H7 (cell line): ENCODE results near the gene FHDC1. TPM values are rescaled to one million over a fixed set of nuclear protein-coding genes. Genes with fewer than 3 reads are reported as not detected.
"Not testable (repeated sequence)": the region's sequence is repeated elsewhere in the genome, so short reads cannot be mapped to it uniquely, and the experiment has no call there.

Source experiments
- DNase-seq: peaks from one replicate; pipeline ENCODE4 v3.0.0; 2012
- H3K27me3 ChIP-seq: 2 replicates; pipeline ENCODE4 v1.6.0; 2011; ENCODE audit warnings: mild to moderate bottlenecking, low read length; ENCODE audit not compliant: control insufficient read depth, insufficient read depth
- H3K36me3 ChIP-seq: replicated peaks from 2 replicates; pipeline ENCODE4 v1.5.1; 2011; ENCODE audit warnings: low read length; ENCODE audit not compliant: control insufficient read depth, insufficient read depth
- H3K4me3 ChIP-seq: 2 replicates; pipeline ENCODE4 v1.5.1; 2011; ENCODE audit warnings: low read depth, mild to moderate bottlenecking, control low read depth, low read length, moderate library complexity; ENCODE audit not compliant: insufficient read depth
- total RNA-seq: library from RNA; depleted of rRNA; stranded (reverse); fragments of >200 nt; shearing (Covaris generic); gene quantifications from 2 replicates; pipeline ENCODE4 v1.2.3, GENCODE V29; 2014; rRNA removed

The FHDC1 gene
- 4.6 and 4.9 TPM in 2 replicates for total RNA-seq

DNA sequence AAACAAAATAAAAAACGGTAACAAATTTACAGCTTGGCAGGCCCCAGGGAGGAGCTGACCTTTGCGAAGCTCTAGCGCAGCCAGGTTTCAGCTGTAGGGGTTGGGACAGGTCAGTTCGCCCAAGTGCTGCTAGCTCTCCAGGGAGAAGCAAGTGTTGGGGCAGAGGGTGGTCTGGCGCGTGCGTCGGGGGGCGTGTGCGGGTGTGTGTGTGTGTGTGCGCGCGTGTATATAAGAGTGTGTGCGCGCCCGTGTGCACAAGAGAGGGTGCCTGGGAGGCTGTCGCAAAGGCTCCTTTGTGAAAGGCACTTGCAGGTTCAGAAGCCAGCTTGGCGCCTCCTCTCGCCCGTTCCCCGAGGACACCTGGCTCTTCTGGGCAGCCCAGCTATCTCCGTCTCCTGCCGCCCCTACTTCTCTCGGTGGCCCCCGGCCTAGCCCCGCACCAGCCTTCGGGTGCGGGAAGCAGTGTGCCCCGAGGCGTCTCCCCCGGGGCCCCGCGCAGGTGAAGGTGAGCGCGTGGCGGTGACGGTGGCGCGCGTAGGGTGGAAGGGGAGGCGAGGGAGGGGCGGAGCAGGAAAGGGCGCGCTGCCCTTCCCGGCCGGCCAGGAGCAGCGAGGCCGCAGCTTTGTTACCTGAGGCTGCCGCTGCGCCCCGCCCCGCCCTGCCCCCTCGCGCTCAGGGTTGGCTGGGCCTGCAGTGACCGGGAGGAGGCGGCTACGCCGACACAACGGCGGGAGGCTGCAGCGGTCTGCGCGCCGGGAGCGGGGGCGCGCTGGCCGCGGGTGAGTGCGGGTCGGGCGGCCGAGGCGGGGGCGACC, at the start of gene FHDC1:
TSS of gene FHDC1 (plus strand) at position 693 of the 815 bp plus-strand sequence. CDS start 6,735 bp downstream, outside the sequence.
- Histone ChIP-seq H3K36me3 (no peaks in the 10 kb centered on the region), H3K27me3 (peaks cover 12% of the 10 kb centered on the region), H3K4me3 (peak within 1 kb of the TSS; percentile 96)
- peak; percentile 96 for DNase-seq

GRCh38 chr4:152887981-152888380, 48.1 kb upstream of the FHDC1 start:
- H3K27me3 ChIP-seq = no peaks in the 10 kb centered on the region
- H3K36me3 ChIP-seq = no peaks in the 10 kb centered on the region; the same call in 1 of the 2 replicates
- DNase-seq = no peak
- no peak overlapping the region for H3K4me3 ChIP-seq

GRCh38 chr4:152892974-152893373, 43.1 kb upstream of the FHDC1 start:
- H3K36me3 ChIP-seq = no peaks in the 10 kb centered on the region; the same call in 1 of the 2 replicates
- H3K4me3 ChIP-seq = no peak overlapping the region
- no peaks in the 10 kb centered on the region for H3K27me3 ChIP-seq
- no peak for DNase-seq

DNA sequence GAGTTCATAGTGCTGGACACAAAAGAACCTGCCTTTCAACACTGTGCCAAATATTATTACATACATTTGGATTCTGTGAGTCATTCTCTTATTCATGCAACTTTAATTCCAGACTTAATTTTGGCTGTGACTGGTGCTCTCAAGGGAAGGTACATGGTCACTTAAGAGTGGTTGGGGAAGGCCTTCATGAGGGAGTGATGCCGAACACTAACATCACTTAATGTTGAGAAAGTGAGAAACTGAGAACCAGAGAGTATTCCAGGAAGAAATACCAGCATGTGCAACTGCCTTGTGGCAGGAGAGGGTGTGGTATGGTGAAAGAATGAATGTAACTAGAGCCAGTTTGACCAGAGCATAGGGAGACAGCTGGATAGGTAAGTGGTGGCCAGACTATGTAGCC, 41.5 kb upstream of the FHDC1 start:
- DNase-seq = no peak
- Histone ChIP-seq H3K36me3 (no peaks in the 10 kb centered on the region), H3K4me3 (no peak overlapping the region), H3K27me3 (no peaks in the 10 kb centered on the region)

- Histone ChIP-seq H3K27me3 (no peaks in the 10 kb centered on the region), H3K4me3 (no peak overlapping the region), H3K36me3 (no peaks in the 10 kb centered on the region)
- DNase-seq = no peak
Measured at GRCh38 chr4:152896811-152897210, 39.3 kb upstream of the FHDC1 start.

DNA sequence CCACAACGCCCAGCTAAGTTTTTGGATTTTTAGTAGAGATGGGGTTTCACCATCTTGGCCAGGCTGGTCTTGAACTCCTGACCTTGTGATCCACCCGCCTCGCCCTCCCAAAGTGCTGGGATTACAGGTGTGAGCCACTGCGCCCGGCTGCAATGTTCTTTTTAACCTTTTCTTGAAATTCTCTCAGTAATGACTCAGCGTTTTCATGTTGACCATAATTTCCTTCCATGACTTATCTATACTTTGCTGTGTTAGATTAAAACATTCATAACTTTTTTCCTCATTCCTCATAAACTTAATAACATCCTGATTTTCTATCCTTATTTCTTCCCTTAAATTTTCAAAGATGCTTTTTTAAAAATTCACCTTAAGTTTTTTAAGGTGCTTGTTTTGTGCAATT, 38.0 kb upstream of the FHDC1 start:
- DNase-seq, H3K4me3 ChIP-seq, H3K36me3 ChIP-seq, H3K27me3 ChIP-seq: not testable (repeated sequence)

DNA sequence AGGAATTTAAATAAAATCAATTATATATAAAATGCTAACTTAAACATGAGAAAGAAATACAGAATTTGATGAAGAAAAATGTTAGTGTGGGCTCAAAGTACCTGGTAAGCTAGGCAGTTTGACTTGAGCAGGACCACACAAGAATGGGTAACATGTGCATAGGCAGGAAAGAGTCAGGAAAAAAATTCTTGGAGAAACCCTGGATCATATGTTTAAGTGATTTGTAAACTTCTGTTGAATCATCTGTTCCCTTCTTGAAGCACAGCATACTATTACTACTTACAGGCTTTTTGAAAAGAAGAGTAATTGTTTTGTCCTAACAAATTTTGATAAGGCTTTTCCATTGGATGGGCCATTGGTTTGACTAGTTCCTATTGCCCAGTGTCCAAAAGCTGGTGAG, 37.5 kb upstream of the FHDC1 start:
- Histone ChIP-seq H3K27me3 (no peaks in the 10 kb centered on the region), H3K4me3 (no peak overlapping the region), H3K36me3 (no peaks in the 10 kb centered on the region)
- no peak for DNase-seq

DNA sequence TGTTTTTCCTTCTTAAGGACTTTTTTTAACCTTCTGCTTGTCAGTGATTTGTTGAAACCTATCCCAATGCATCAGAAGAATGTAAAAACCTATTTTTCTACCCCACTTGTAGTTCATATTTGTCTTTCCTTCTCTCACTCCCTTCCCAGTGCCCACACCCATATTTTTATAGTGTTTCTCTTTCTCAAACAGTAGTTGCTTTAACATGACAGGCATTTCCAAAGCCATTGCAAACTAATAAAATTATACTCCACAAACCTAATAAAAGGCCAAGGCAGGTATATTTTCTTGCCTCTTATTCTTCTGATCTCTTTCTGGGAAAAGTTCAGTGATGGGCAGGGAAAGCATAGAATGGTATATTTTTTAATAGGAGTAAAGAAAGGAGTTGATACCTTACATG, 35.7 kb upstream of the FHDC1 start:
- no peak for DNase-seq
- H3K27me3 ChIP-seq = no peaks in the 10 kb centered on the region
- no peaks in the 10 kb centered on the region for H3K36me3 ChIP-seq
- no peak overlapping the region for H3K4me3 ChIP-seq

DNA sequence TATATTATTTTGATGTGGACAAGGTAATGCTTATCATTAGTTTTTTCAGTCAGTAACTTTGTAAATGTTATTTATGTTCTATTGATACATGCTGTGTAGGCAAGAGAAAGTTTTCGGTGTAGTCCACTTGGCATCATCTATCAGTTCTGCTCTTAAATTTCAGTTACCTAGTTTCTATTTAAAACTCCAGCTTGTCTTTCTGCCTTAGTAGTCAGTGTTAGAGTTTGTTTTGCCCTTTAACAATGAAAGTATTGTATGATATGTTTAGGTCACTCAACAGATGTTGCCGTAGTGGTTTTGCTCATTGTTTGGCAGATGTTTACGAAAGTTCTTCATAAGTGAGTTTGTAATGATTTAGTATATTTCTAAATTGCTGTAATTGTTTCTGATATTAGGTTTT, 34.9 kb upstream of the FHDC1 start:
- Histone ChIP-seq H3K27me3 (no peaks in the 10 kb centered on the region), H3K36me3 (no peaks in the 10 kb centered on the region), H3K4me3 (no peak overlapping the region)
- no peak for DNase-seq

- Histone ChIP-seq H3K27me3 (no peaks in the 10 kb centered on the region), H3K36me3 (no peaks in the 10 kb centered on the region), H3K4me3 (no peak overlapping the region)
- no peak for DNase-seq
Measured at GRCh38 chr4:152903658-152904057, 32.5 kb upstream of the FHDC1 start.

DNA sequence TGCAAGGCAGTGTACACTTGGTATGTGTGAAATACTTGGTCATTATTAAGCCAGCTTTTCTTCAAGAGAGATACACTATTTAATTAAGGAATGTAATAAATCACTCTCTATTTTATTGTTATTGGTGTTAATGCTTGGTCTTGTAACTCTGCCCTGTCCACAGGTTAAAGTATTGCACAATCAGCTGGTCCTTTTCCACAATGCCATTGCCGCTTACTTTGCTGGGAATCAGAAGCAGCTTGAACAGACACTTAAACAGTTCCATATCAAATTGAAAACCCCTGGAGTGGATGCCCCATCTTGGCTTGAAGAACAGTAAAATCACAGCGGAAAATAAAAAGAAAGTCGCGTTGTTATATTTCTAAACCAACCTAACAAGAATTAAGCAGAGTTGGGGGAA, 26.2 kb upstream of the FHDC1 start:
- Histone ChIP-seq H3K27me3 (no peaks in the 10 kb centered on the region), H3K36me3 (no peaks in the 10 kb centered on the region), H3K4me3 (no peak overlapping the region)
- no peak for DNase-seq

DNA sequence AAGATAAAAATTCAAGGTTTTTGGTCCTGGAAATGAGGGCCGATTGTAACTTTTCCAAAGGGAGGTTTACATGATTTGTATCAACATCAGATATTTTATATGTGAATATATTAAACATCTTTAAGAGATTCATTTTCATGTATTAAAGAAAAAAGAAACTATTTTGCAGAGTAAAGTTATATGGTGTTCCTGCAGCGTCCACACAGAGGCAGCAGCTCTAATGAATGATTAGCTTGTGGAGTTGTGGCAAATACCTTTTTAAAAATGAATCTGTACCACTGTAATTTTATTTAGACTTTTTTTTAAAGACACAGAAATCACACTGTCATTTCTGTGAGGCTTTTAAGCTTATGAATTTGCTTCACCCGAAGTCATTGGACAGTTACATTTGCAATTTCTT, 25.6 kb upstream of the FHDC1 start:
- Histone ChIP-seq H3K4me3 (no peak overlapping the region), H3K27me3 (no peaks in the 10 kb centered on the region), H3K36me3 (no peaks in the 10 kb centered on the region)
- no peak for DNase-seq

DNA sequence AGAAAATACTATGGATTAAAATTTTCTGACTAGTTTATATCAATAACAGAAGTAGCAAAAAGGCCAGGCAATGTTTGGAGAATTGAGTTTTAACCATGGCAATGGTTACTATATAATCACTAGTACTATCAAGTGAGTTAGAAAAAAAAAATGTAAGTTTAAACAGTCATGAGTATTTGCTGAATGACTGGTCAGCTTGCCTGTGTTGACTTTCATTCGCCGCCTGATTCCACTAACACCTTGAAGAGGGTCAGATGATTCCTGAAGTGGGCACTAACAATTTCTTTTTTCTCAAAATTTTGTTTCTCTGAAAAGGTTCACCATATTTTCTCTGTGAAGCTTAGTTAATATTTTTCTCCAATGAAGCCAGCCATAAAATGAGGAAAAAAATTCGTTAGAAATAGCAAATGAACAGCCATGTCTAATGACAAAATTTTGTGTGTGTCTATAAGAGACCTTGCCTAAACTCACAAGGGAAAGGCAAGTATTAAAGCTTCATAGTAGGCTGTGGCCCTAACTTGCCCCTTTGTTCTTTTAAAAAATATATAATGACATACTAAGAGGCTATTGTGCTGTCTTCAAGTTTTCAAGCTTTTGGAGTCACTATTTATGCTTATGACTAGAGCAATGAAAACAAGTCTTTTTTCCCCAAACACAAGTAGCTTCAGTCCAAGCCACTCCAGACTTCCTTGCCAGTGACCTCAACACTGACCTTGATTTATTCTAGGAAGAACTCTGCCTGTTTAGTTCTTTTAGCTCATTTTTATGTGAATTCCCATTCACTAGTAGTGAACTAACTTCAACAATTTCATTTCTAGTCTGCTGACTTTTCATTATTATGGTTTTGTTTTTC, 18.4 kb upstream of the FHDC1 start:
- H3K27me3 ChIP-seq = no peaks in the 10 kb centered on the region
- H3K36me3 ChIP-seq = no peaks in the 10 kb centered on the region

DNA sequence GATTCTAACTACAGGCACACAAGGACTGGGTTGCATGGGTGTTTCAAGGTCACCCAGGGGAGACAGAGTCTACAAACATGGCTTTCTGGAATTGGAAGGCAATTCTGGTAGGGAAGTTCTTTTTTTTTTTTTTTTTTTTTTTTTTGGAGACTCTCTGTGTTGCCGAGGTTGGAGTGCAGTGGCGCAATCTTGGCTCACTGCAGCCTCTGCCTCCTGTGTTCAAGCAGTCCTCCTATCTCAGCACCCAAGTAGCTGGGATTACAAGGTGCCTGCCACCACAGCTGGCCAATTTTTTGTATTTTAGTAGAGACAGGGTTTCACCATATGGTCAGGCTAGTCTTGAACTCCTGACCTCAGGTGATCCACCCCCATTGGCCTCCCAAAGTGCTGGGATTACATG, 16.3 kb upstream of the FHDC1 start:
- Histone ChIP-seq H3K36me3 (no peaks in the 10 kb centered on the region), H3K4me3 (no peak overlapping the region), H3K27me3 (no peaks in the 10 kb centered on the region)
- DNase-seq = no peak

More for the DNA sequence above, 18.4 kb upstream of the FHDC1 start:
- no peak overlapping the region for H3K4me3 ChIP-seq
- DNase-seq = no peak

DNA sequence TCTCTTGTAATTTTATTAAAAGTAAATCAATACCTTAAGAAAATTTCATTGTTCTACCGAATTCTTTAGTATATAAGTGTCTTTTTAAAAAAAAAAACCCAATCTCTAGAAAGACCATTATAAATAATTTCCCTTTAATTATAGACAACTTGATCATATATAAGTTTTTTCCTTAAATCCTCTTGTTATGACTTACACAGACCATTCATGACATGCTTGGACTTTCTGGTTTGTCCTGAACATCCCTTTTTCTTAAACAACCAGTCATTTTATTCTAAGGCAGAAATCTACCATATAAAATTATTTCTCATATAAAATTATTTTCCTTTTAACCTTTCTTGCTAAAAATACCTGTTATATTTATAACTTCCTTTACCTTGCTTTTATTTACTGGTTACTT, 15.4 kb upstream of the FHDC1 start:
- Histone ChIP-seq H3K4me3 (no peak overlapping the region), H3K27me3 (no peaks in the 10 kb centered on the region), H3K36me3 (no peaks in the 10 kb centered on the region)
- no peak for DNase-seq
